IMR-90 (cell line): ENCODE measurements around the gene ERICH6. TPM values are rescaled to one million over a fixed set of nuclear protein-coding genes. Genes with fewer than 3 reads are reported as not detected.

Experiments used
- ATAC-seq: fragments of 200-7000 bp; cut with Tn5 transposase; 2 replicates; pipeline ENCODE4 v1.9.1; 2020; ENCODE audit warnings: low read depth, mild to moderate bottlenecking, moderate library complexity
- BruUV-seq: library from RNA; stranded (reverse); fragments of 400-500 nt; replicated peaks from 2 replicates; lab custom pipeline; 2021; lab: Mats Ljungman, UMichigan
- CTCF ChIA-PET: fragments of 300-600 bp; formaldehyde crosslinking; extraction: SDS; loops from one replicate; lab custom pipeline; 2021; ENCODE audit warnings: antibody characterized with exemption; lab: Yijun Ruan, JAX
- POLR2A ChIA-PET: fragments of 300-600 bp; sonication (Branson Sonifier 250); formaldehyde crosslinking; loops from one replicate; lab custom pipeline; 2022; ENCODE audit warnings: antibody characterized with exemption; ENCODE audit not compliant: unreplicated experiment; lab: Charles Lee
- DNase-seq: peaks from one replicate; pipeline ENCODE4 v3.0.0; 2013
- H2AFZ ChIP-seq: replicated peaks from 2 replicates; pipeline ENCODE3; 2013; ENCODE audit warnings: low read length, mild to moderate bottlenecking; ENCODE audit not compliant: poor library complexity
- H2AK5ac ChIP-seq: 2 replicates; pipeline ENCODE4 v1.6.1; 2013; ENCODE audit warnings: low read depth, low read length, inconsistent platforms
- H2AK9ac ChIP-seq: replicated peaks from 2 replicates; pipeline ENCODE3; 2013; ENCODE audit warnings: mild to moderate bottlenecking, low read depth, low read length, moderate library complexity; ENCODE audit not compliant: poor library complexity
- H2BK120ac ChIP-seq: 2 replicates; pipeline ENCODE4 v1.6.1; 2013; ENCODE audit warnings: low read depth, low read length, inconsistent platforms
- H2BK15ac ChIP-seq: 3 replicates; pipeline ENCODE4 v1.6.1; 2013; ENCODE audit warnings: low read depth, low read length, inconsistent platforms
- H2BK20ac ChIP-seq: 2 replicates; pipeline ENCODE4 v1.6.1; 2013; ENCODE audit warnings: low read depth, mild to moderate bottlenecking, inconsistent platforms, low read length, moderate library complexity
- H2BK5ac ChIP-seq: 2 replicates; pipeline ENCODE4 v1.6.1; 2013; ENCODE audit warnings: mild to moderate bottlenecking, low read depth, low read length, inconsistent platforms; ENCODE audit not compliant: poor library complexity, severe bottlenecking
- H3K14ac ChIP-seq: replicated peaks from 2 replicates; pipeline ENCODE4 v1.6.1; 2013; ENCODE audit warnings: low read depth, low read length, inconsistent platforms
- H3K18ac ChIP-seq: 2 replicates; pipeline ENCODE4 v1.6.1; 2013; ENCODE audit warnings: low read depth, low read length, control low read depth
- H3K23ac ChIP-seq: 2 replicates; pipeline ENCODE4 v1.6.1; 2013; ENCODE audit warnings: low read depth, low read length, inconsistent platforms
- H3K27ac ChIP-seq: 2 replicates; pipeline ENCODE4 v1.5.1; 2013; ENCODE audit warnings: mild to moderate bottlenecking, control low read depth, low read length; ENCODE audit not compliant: insufficient read depth
- H3K27me3 ChIP-seq: 2 replicates; pipeline ENCODE4 v1.6.1; 2013; ENCODE audit warnings: low read length; ENCODE audit not compliant: control insufficient read depth, insufficient read depth
- H3K36me3 ChIP-seq: 2 replicates; pipeline ENCODE4 v1.6.1; 2013; ENCODE audit warnings: low read length, mixed read lengths; ENCODE audit not compliant: control insufficient read depth, insufficient read depth
- H3K4ac ChIP-seq: 2 replicates; pipeline ENCODE4 v1.6.1; 2013; ENCODE audit warnings: low read depth, low read length, inconsistent platforms
- H3K4me1 ChIP-seq: 2 replicates; pipeline ENCODE4 v1.6.1; 2013; ENCODE audit warnings: low read length, mixed read lengths; ENCODE audit not compliant: control insufficient read depth, insufficient read depth
- H3K4me2 ChIP-seq: 2 replicates; pipeline ENCODE4 v1.6.1; 2013; ENCODE audit warnings: low read depth, mild to moderate bottlenecking, control low read depth, low read length, moderate library complexity
- H3K4me3 ChIP-seq: 2 replicates; pipeline ENCODE4 v1.5.1; 2013; ENCODE audit warnings: low read depth, mild to moderate bottlenecking, control low read depth, low read length, moderate library complexity; ENCODE audit not compliant: insufficient read depth
- H3K56ac ChIP-seq: 2 replicates; pipeline ENCODE4 v1.6.1; 2013; ENCODE audit warnings: low read length, inconsistent platforms; ENCODE audit not compliant: insufficient read depth; ENCODE audit errors: extremely low read depth
- H3K79me1 ChIP-seq, 2 experiments: 2 replicates each; pipeline ENCODE4 v1.6.1; 2013; ENCODE audit warnings: low read length in 2 of 2, inconsistent platforms in 1 of 2, low read depth in 1 of 2
- H3K9ac ChIP-seq: 2 replicates; pipeline ENCODE4 v1.6.1; 2013; ENCODE audit warnings: low read depth, low read length, control low read depth
- H3K9me1 ChIP-seq: 2 replicates; pipeline ENCODE4 v1.6.1; 2013; ENCODE audit warnings: low read length, inconsistent platforms; ENCODE audit not compliant: insufficient read depth
- H3K9me3 ChIP-seq: 2 replicates; pipeline ENCODE4 v1.6.1; 2013; ENCODE audit warnings: low read length; ENCODE audit not compliant: control insufficient read depth, insufficient read depth
- H4K20me1 ChIP-seq: 2 replicates; pipeline ENCODE4 v1.6.1; 2013; ENCODE audit warnings: low read length, inconsistent platforms; ENCODE audit not compliant: insufficient read depth
- H4K5ac ChIP-seq: 2 replicates; pipeline ENCODE4 v1.6.1; 2013; ENCODE audit warnings: mild to moderate bottlenecking, low read depth, low read length, control low read depth
- H4K8ac ChIP-seq, 2 experiments: 2 replicates each; pipeline ENCODE4 v1.6.1; 2013; ENCODE audit warnings: low read depth in 2 of 2, low read length in 2 of 2, control low read depth in 1 of 2, inconsistent platforms in 1 of 2
- H4K91ac ChIP-seq: 2 replicates; pipeline ENCODE4 v1.6.1; 2013; ENCODE audit warnings: low read depth, low read length, inconsistent platforms; ENCODE audit not compliant: insufficient read depth
- ELK1 ChIP-seq: fragments of 150-350 bp; IDR thresholded peaks from 2 replicates; pipeline ENCODE4 v1.6.1; 2016; ENCODE audit warnings: low read depth, mild to moderate bottlenecking, low read length, moderate library complexity, borderline replicate concordance
- RAD21 ChIP-seq: IDR thresholded peaks from 2 replicates; pipeline ENCODE4 v1.6.1; 2012; ENCODE audit warnings: low read length, improper control_type of control experiment
- RCOR1 ChIP-seq: IDR thresholded peaks from 2 replicates; pipeline ENCODE4 v1.6.1; 2012; ENCODE audit warnings: mild to moderate bottlenecking, low read length, improper control_type of control experiment; ENCODE audit not compliant: insufficient replicate concordance
- WGBS, 2 experiments: methylation state at CpG; one replicate each; pipeline versions ENCODE4 v1.1.5 to v1.1.7; 2013; ENCODE audit warnings: missing lambda C conversion rate in 2 of 2; ENCODE audit not compliant: insufficient read length in 1 of 2; ENCODE audit errors: extremely low coverage in 2 of 2; 5-methylcytosine and 5-hydroxymethylcytosine counted together
- dilution Hi-C: fragments of 300-500 bp; cut with HindIII; formaldehyde crosslinking; loops from one replicate; pipeline ENCODE4 v1.14.3; 2018; ENCODE audit warnings: low sequenced_read_pairs; ENCODE audit not compliant: unreplicated experiment
- in situ Hi-C: fragments of 300-500 bp; cut with MboI; formaldehyde crosslinking; loops from 3 replicates; pipeline ENCODE4 v1.14.3; 2019; ENCODE audit warnings: low sequenced_read_pairs, inconsistent platforms, mixed read lengths
- intact Hi-C: fragments of 100-400 bp; cut with micrococcal nuclease; formaldehyde crosslinking; loops from 2 replicates; pipeline ENCODE4 v1.10.0; 2022
- polyA plus RNA-seq, 3 experiments: library from polyadenylated mRNA; depleted of rRNA; stranded (reverse); fragments of >200 nt; gene quantifications; 2 replicates each; pipeline ENCODE4 v1.2.3, GENCODE V29; 2012; ENCODE audit warnings: low replicate concordance in 1 of 3
- total RNA-seq: library from RNA; depleted of rRNA; stranded (reverse); fragments of >200 nt; gene quantifications from 2 replicates; pipeline ENCODE4 v1.2.3, GENCODE V29; 2012
- TF ChIP-seq, protein P1 (sequence below): fragments of 150-350 bp; IDR thresholded peaks from 2 replicates; pipeline ENCODE4 v1.6.1; 2017; ENCODE audit warnings: mild to moderate bottlenecking, antibody characterized with exemption, low read length, low read depth

Gene ERICH6
- total and polyA plus RNA-seq, 2 of the 4 experiments (the other 2 are of a cell fraction), result under 0.01 TPM; not detected in 1

- Histone ChIP-seq H3K9me3 (no peaks in the 10 kb centered on the region), H4K20me1 (no peaks in the 10 kb centered on the region), H3K14ac (no peak overlapping the region), H4K5ac (no peak overlapping the region), H3K23ac (no peak overlapping the region), H2BK20ac (no peak overlapping the region), H2AFZ (no peak overlapping the region), H2BK15ac (no peak overlapping the region), H3K18ac (no peak overlapping the region), H4K8ac (no peak overlapping the region), H3K36me3 (peaks cover 3% of the 10 kb centered on the region), H3K4me2 (no peak overlapping the region), H3K27me3 (no peaks in the 10 kb centered on the region), H3K4ac (no peak overlapping the region), H3K79me1 (0 out of 4 replicates have a peak, but pooled peaks cover 0 to under 1% of the 10 kb centered on the region in 2 experiments), H3K4me1 (peaks cover 2% of the 10 kb centered on the region; the same call in 1 of the 2 replicates), H3K27ac (no peak overlapping the region), H3K56ac (no peak overlapping the region), H2AK5ac (no peak overlapping the region), H2AK9ac (no peak overlapping the region), H2BK120ac (no peak overlapping the region), H3K9ac (no peak overlapping the region), H4K91ac (no peak overlapping the region), H3K4me3 (no peak overlapping the region), H2BK5ac (no peak overlapping the region), H3K9me1 (no peaks in the 10 kb centered on the region; the same call in 1 of the 2 replicates)
- peak; percentile 42; the same call in 1 of the 2 replicates for ATAC-seq
- in situ Hi-C loops (no loop called here), dilution Hi-C loops (no loop called here), intact Hi-C loops (no loop called here)
- ChIA-PET POLR2A (no interaction called here), CTCF (interaction anchor here (0.6 kb wide), 1 partner anchor 36 kb away, joined by 3 read pairs; no protein-coding TSS in a partner anchor)
- no TSS peak for BruUV-seq
- no CpG with 5 or more reads among the region's 1 CpG for WGBS, 2 experiments
- no peak for TF ChIP-seq RCOR1
- no peak for TF ChIP-seq RAD21
- TF ChIP-seq, protein P1, sequence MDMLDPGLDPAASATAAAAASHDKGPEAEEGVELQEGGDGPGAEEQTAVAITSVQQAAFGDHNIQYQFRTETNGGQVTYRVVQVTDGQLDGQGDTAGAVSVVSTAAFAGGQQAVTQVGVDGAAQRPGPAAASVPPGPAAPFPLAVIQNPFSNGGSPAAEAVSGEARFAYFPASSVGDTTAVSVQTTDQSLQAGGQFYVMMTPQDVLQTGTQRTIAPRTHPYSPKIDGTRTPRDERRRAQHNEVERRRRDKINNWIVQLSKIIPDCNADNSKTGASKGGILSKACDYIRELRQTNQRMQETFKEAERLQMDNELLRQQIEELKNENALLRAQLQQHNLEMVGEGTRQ, result no peak
- no peak for TF ChIP-seq ELK1
- DNase-seq, result no peak
Observed at GRCh38 chr3:150635526-150635925, 68.2 kb downstream of the ERICH6 start.
